Osteocyte (in vitro differentiated cells): ENCODE data around the gene HADHB. TPM values are rescaled to one million over a fixed set of nuclear protein-coding genes. Genes with fewer than 3 reads are reported as not detected.

Experiments used
- DNase-seq: peaks from one replicate; pipeline ENCODE4 v3.0.0; 2021; ENCODE audit warnings: mixed read lengths; ENCODE audit not compliant: unreplicated experiment; ENCODE audit errors: extremely low spot score
- H3K27ac Mint-ChIP-seq: one replicate; pipeline ENCODE4 v1.8.0; 2021; ENCODE audit warnings: mild to moderate bottlenecking, mixed read lengths; ENCODE audit not compliant: unreplicated experiment
- H3K27me3 Mint-ChIP-seq: one replicate; pipeline ENCODE4 v1.8.0; 2021; ENCODE audit warnings: mixed read lengths; ENCODE audit not compliant: unreplicated experiment
- H3K36me3 Mint-ChIP-seq: one replicate; pipeline ENCODE4 v1.8.0; 2021; ENCODE audit warnings: mixed read lengths; ENCODE audit not compliant: unreplicated experiment
- H3K4me1 Mint-ChIP-seq: one replicate; pipeline ENCODE4 v1.8.0; 2021; ENCODE audit warnings: mixed read lengths; ENCODE audit not compliant: unreplicated experiment
- H3K4me3 Mint-ChIP-seq: one replicate; pipeline ENCODE4 v1.8.0; 2021; ENCODE audit warnings: mild to moderate bottlenecking, moderate library complexity, mixed read lengths; ENCODE audit not compliant: unreplicated experiment
- H3K9me3 Mint-ChIP-seq: one replicate; pipeline ENCODE4 v1.8.0; 2021; ENCODE audit warnings: mixed read lengths; ENCODE audit not compliant: unreplicated experiment
- total RNA-seq: library from RNA; stranded (reverse); gene quantifications from 2 replicates; pipeline ENCODE4 v1.2.1, GENCODE V29; 2021
- TF ChIP-seq, protein P1 (sequence below): fragments of 200-600 bp; sonication (generic); IDR thresholded peaks from 2 replicates; pipeline ENCODE4 v1.5.0; 2021; ENCODE audit warnings: antibody characterized with exemption, mild to moderate bottlenecking, moderate library complexity

HADHB gene
- total RNA-seq, 1 donor from 2014 or later = 98.5 TPM

DNA sequence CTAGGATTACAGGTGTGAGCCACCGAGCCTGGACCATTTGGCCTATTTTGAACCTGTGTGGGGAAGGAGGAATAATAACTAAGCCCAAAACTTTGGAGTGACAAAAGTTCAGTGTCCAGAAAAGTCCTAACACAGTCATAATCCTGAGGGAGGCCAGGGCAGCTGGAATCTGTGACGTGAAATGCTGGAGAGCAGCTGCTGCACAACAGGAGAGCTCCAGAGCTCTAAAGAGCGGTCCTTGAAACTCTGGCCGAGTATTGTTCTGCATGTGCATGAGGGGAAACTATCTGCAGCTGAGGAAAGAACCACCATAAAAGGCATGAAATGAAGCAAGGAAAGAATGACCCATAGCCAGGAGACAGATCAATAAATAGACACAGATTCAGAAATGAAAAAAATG lies 28.2 kb upstream of the HADHB start:
- Mint-ChIP-seq H3K36me3 (peaks cover 71% of the 10 kb centered on the region), H3K27me3 (no peaks in the 10 kb centered on the region), H3K4me1 (no peaks in the 10 kb centered on the region), H3K4me3 (no peak overlapping the region), H3K27ac (no peak overlapping the region), H3K9me3 (peaks cover 16% of the 10 kb centered on the region)
- TF ChIP-seq, protein P1, sequence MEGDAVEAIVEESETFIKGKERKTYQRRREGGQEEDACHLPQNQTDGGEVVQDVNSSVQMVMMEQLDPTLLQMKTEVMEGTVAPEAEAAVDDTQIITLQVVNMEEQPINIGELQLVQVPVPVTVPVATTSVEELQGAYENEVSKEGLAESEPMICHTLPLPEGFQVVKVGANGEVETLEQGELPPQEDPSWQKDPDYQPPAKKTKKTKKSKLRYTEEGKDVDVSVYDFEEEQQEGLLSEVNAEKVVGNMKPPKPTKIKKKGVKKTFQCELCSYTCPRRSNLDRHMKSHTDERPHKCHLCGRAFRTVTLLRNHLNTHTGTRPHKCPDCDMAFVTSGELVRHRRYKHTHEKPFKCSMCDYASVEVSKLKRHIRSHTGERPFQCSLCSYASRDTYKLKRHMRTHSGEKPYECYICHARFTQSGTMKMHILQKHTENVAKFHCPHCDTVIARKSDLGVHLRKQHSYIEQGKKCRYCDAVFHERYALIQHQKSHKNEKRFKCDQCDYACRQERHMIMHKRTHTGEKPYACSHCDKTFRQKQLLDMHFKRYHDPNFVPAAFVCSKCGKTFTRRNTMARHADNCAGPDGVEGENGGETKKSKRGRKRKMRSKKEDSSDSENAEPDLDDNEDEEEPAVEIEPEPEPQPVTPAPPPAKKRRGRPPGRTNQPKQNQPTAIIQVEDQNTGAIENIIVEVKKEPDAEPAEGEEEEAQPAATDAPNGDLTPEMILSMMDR = no peak
- no peak for DNase-seq

DNA sequence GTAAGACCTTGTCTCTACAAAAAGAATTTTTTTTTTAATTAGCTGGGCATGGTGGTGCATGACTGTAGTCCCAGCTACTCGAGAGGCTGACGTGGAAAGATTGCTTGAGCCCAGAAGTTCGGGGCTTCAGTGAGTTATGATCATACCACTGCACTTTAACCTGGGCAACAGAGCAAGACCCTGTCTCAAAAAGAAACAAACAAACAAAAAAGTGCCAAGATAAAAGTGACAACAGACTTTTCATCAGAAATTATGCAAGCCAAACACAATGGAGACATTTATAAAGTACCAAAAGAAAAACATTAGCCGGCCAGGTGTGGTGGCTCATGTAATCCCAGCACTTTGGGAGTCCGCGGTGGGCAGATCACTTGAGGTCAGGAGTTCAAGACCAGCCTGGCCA lies 27.0 kb upstream of the HADHB start:
- H3K36me3 Mint-ChIP-seq = peaks cover 60% of the 10 kb centered on the region
- peaks cover 16% of the 10 kb centered on the region for H3K9me3 Mint-ChIP-seq
- TF ChIP-seq, protein P1 = no peak
- no peak for DNase-seq
- H3K27me3 Mint-ChIP-seq = no peaks in the 10 kb centered on the region
- no peak overlapping the region for H3K4me3 Mint-ChIP-seq
- H3K4me1 Mint-ChIP-seq = no peaks in the 10 kb centered on the region
- no peak overlapping the region for H3K27ac Mint-ChIP-seq

DNA sequence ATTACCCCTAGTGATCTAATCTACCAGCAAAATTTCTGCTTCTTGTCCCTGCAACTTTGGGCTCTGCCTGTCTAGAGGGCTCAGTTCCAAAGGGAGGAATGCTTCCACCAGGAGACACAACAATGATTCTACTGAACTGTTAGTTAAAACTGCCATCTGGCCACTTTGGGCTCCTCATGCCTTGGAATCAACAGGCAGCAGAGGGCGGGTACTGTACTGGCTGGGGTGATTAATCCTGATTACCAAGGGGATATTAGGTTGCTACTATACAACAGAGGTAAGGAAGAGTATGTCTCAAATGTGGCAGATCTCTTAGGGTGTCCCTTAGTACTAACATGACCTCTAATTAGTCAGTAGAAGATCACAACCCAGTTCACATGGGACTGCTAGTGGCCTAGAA lies 21.7 kb upstream of the HADHB start:
- Mint-ChIP-seq H3K27me3 (no peaks in the 10 kb centered on the region), H3K4me3 (no peak overlapping the region)

DNA sequence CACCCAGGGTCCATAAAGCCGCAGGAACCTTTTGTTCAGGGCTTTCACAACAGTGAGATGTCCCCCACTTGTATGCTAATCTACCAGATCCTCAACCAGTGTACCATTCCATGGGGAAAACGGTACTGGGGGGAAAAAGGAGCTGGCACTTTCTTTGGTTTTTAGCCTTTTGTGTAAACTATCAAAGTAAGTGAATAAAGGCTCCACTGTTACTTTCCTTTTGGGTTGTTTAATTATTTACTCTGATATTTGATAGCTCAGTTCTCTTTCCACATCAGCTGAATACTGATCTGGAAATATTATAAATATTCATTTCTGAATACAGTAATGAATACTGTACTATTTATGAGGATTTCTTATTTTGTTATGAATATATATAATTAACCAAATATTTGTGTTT lies 20.6 kb upstream of the HADHB start:
- H3K27me3 Mint-ChIP-seq = no peaks in the 10 kb centered on the region
- H3K9me3 Mint-ChIP-seq = peaks cover 8% of the 10 kb centered on the region
- no peak overlapping the region for H3K27ac Mint-ChIP-seq
- no peak overlapping the region for H3K4me3 Mint-ChIP-seq
- peaks cover 41% of the 10 kb centered on the region for H3K36me3 Mint-ChIP-seq
- no peaks in the 10 kb centered on the region for H3K4me1 Mint-ChIP-seq
- DNase-seq = no peak
- TF ChIP-seq, protein P1 = no peak

More for the DNA sequence above, 21.7 kb upstream of the HADHB start:
- Mint-ChIP-seq H3K27ac (no peak overlapping the region), H3K4me1 (no peaks in the 10 kb centered on the region), H3K36me3 (peaks cover 38% of the 10 kb centered on the region), H3K9me3 (peaks cover 11% of the 10 kb centered on the region)
- TF ChIP-seq, protein P1 = no peak
- DNase-seq = no peak

DNA sequence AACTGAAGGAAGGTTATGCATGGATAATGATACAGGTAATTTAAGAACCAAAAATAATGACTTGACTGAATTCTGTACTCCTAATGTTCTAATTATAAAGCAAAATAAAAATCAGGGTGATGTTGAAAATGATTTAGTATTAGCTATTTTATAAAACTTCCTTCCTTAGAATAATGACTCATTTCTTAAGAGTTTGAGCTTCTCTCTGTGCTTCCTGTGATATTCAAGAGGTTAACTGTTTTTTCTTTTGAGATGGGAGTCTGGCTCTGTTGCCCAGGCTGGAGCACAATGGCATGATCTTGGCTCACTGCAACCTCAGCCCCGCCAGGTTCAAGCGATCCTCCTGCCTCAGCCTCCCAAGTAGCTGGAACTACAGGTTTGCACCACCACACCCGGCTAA lies 15.1 kb upstream of the HADHB start:
- Mint-ChIP-seq H3K9me3 (peaks cover 8% of the 10 kb centered on the region), H3K4me1 (peaks cover 4% of the 10 kb centered on the region), H3K36me3 (peaks cover 53% of the 10 kb centered on the region), H3K27me3 (no peaks in the 10 kb centered on the region), H3K27ac (no peak overlapping the region), H3K4me3 (no peak overlapping the region)
- no peak for DNase-seq
- TF ChIP-seq, protein P1 = no peak
